ENCODE results near the gene CGRRF1.

Gene CGRRF1

DNA sequence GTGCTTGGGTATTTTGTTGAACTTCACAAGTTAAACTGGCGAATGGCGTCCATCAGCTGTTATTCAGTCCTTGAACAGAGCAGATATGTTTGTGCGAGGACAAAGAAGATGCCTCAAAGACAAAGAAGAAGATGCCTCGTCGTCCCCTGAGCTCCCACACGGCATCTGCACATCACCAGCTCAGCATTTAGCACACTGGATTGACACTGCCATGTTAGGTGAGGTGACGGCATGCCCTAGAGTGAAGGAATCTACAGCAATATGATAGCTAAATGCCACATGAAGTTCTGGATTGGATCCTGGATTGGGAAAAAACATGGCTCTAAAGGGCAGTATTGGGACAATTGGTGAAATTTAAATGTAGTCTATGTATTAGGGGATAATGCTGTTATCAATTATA lies 72.6 kb downstream of the CGRRF1 start:
- DNase-seq = no peak

DNA sequence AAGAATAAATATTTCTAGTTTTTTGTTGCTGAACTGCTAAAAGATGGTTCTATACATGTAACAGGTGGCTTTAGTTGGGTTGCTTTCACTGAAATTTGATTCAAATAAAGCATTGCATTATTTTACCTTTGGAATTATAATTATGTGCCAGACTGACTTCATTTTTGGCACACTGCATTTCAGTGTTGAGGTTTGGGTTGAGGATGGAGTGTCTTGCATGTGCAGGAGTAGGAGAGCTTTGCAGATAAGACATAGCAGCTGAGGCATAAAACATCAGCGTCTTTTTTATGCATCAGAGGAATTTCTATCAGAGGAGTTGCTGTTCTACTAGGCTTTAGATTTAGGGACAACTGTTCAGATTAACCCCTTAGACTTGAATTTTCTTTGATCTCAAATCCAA lies 74.4 kb downstream of the CGRRF1 start:
- DNase-seq = no peak

DNA sequence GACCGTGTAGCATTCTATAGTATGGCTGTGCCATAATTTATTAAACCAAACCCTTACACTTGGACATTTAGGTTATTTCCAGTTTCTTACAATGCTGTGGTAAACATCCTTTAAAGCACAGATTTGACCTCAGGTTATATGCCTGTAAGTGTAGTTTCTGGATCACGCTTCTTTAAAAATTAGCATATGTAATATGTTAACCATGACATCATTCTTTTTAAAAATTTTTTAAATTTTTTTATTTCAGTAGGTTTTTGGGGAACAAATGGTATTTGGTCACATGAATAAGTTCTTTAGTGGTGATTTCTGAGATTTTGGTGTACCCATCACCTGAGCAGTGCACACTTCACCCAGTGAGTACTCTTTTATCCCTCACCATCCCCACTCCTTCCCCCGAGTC lies 75.5 kb downstream of the CGRRF1 start:
- no peak for DNase-seq

All from NCI-H748 treated with DMSO at 0.1 percent for 48 hours (cell line).